H1 (cell line): ENCODE measurements around the gene ZNF143. TPM values are rescaled to one million over a fixed set of nuclear protein-coding genes. Genes with fewer than 3 reads are reported as not detected.

Source experiments
- CTCF ChIA-PET: fragments of 300-600 bp; sonication (Branson Sonifier 250); formaldehyde crosslinking; loops from one replicate; lab custom pipeline; 2021; ENCODE audit not compliant: partially characterized antibody; lab: Charles Lee
- POLR2A ChIA-PET: fragments of 300-600 bp; sonication (Branson Sonifier 250); formaldehyde crosslinking; loops from one replicate; lab custom pipeline; 2021; ENCODE audit warnings: inconsistent platforms; ENCODE audit not compliant: partially characterized antibody; lab: Charles Lee
- DNase-seq, 2 experiments: peaks; one replicate each; pipeline versions ENCODE4 v3.0.0 to v3.0.0-alpha.2; 2010 to 2022; ENCODE audit warnings: low spot score in 2 of 2, low read depth in 1 of 2, mixed read lengths in 1 of 2
- FAIRE-seq: peaks from 2 replicates; lab custom pipeline; 2011; peaks lifted over from hg19 to GRCh38; lab: Jason Lieb, UNC
- H2AFZ ChIP-seq: 2 replicates; pipeline ENCODE4 v1.8.1; 2012; ENCODE audit warnings: low read length, inconsistent platforms
- H2AK5ac ChIP-seq: 2 replicates; pipeline ENCODE4 v1.6.1; 2013; ENCODE audit warnings: low read depth, low read length
- H2BK120ac ChIP-seq: replicated peaks from 2 replicates; pipeline ENCODE3; 2013; ENCODE audit warnings: low read depth, low read length, inconsistent platforms
- H2BK12ac ChIP-seq: 2 replicates; pipeline ENCODE4 v1.6.1; 2013; ENCODE audit warnings: low read depth, low read length
- H2BK15ac ChIP-seq: 2 replicates; pipeline ENCODE4 v1.6.1; 2013; ENCODE audit warnings: low read length
- H2BK20ac ChIP-seq: 2 replicates; pipeline ENCODE4 v1.6.1; 2013; ENCODE audit warnings: low read length
- H2BK5ac ChIP-seq: 2 replicates; pipeline ENCODE4 v1.6.1; 2013; ENCODE audit warnings: low read depth, low read length
- H3K14ac ChIP-seq: 2 replicates; pipeline ENCODE4 v1.6.1; 2013; ENCODE audit warnings: inconsistent platforms; ENCODE audit not compliant: insufficient read length
- H3K18ac ChIP-seq: 2 replicates; pipeline ENCODE4 v1.6.1; 2013; ENCODE audit warnings: low read length; ENCODE audit errors: extremely low read depth
- H3K23ac ChIP-seq: 2 replicates; pipeline ENCODE4 v1.6.1; 2013; ENCODE audit warnings: inconsistent platforms; ENCODE audit not compliant: insufficient read length
- H3K23me2 ChIP-seq: 2 replicates; pipeline ENCODE4 v1.6.1; 2013; ENCODE audit warnings: low read depth, low read length
- H3K27ac ChIP-seq: 2 replicates; pipeline ENCODE4 v1.6.1; 2011; ENCODE audit warnings: low read depth, low read length, inconsistent platforms
- H3K27me3 ChIP-seq, 4 experiments: replicated peaks in 1 of 4; 1 replicate in 1 of 4; 2 replicates in 3 of 4; pipeline versions ENCODE4 v1.6.1 to v1.8.1; 2011 to 2013; ENCODE audit warnings: low read length in 3 of 4, mild to moderate bottlenecking in 3 of 4, inconsistent platforms in 2 of 4, mixed read lengths in 2 of 4, moderate library complexity in 1 of 4; ENCODE audit not compliant: control insufficient read depth in 3 of 4, insufficient read depth in 3 of 4; ENCODE audit errors: extremely low read depth in 1 of 4
- H3K36me3 ChIP-seq, 4 experiments: 2 replicates each; pipeline versions ENCODE4 v1.6.1 to v1.8.1; 2011 to 2013; ENCODE audit warnings: mild to moderate bottlenecking in 4 of 4, low read length in 3 of 4, moderate library complexity in 2 of 4, control low read depth in 1 of 4, inconsistent platforms in 1 of 4; ENCODE audit not compliant: insufficient read depth in 4 of 4, control insufficient read depth in 2 of 4
- H3K4ac ChIP-seq: replicated peaks from 2 replicates; pipeline ENCODE3; 2013; ENCODE audit warnings: low read length, low read depth, mixed read lengths, inconsistent platforms; ENCODE audit not compliant: insufficient read length
- H3K4me1 ChIP-seq, 4 experiments: replicated peaks in 1 of 4; 1 replicate in 1 of 4; 2 replicates in 3 of 4; pipeline versions ENCODE4 v1.6.1 to v1.8.1; 2011 to 2013; ENCODE audit warnings: low read length in 3 of 4, inconsistent platforms in 2 of 4, mixed read lengths in 1 of 4; ENCODE audit not compliant: insufficient read depth in 4 of 4, control insufficient read depth in 3 of 4
- H3K4me2 ChIP-seq, 2 experiments: 2 replicates each; pipeline versions ENCODE4 v1.6.1 to v1.8.1; 2011 to 2013; ENCODE audit warnings: low read depth in 2 of 2, low read length in 2 of 2, control low read depth in 1 of 2, inconsistent platforms in 1 of 2, mild to moderate bottlenecking in 1 of 2; ENCODE audit not compliant: insufficient read depth in 1 of 2
- H3K4me3 ChIP-seq, 4 experiments: fragments of 200-600, 300-600 bp in 1 of 4; sonication (generic), shearing (Covaris generic), sonication (Bioruptor Twin) in 1 of 4; 2 replicates each; pipeline versions ENCODE4 v1.5.1 to v1.8.1; 2011 to 2016; ENCODE audit warnings: low read length in 4 of 4, low read depth in 3 of 4, control low read depth in 2 of 4, inconsistent platforms in 2 of 4, mild to moderate bottlenecking in 2 of 4, mixed read lengths in 1 of 4, moderate library complexity in 1 of 4; ENCODE audit not compliant: insufficient read depth in 2 of 4; ENCODE audit errors: extremely low read depth in 1 of 4
- H3K56ac ChIP-seq: replicated peaks from 2 replicates; pipeline ENCODE3; 2013; ENCODE audit warnings: low read depth, mild to moderate bottlenecking, mixed read lengths, low read length, inconsistent platforms; ENCODE audit not compliant: insufficient read length
- H3K79me1 ChIP-seq: 2 replicates; pipeline ENCODE4 v1.6.1; 2013; ENCODE audit warnings: low read depth, low read length, control low read depth
- H3K79me2 ChIP-seq, 2 experiments: 2 replicates each; pipeline versions ENCODE4 v1.6.1 to v1.8.1; 2012 to 2013; ENCODE audit warnings: low read length in 2 of 2, mild to moderate bottlenecking in 2 of 2, inconsistent platforms in 1 of 2; ENCODE audit not compliant: insufficient read depth in 2 of 2, control insufficient read depth in 1 of 2
- H3K9ac ChIP-seq, 4 experiments: replicated peaks in 1 of 4; 1 replicate in 1 of 4; 2 replicates in 3 of 4; pipeline versions ENCODE4 v1.6.1 to v1.8.1; 2011 to 2013; ENCODE audit warnings: low read depth in 3 of 4, low read length in 3 of 4, control low read depth in 2 of 4, mild to moderate bottlenecking in 2 of 4, moderate library complexity in 2 of 4, inconsistent platforms in 1 of 4; ENCODE audit errors: extremely low read depth in 1 of 4
- H3K9me3 ChIP-seq, 2 experiments: 2 replicates each; pipeline versions ENCODE4 v1.6.1 to v1.8.1; 2012 to 2013; ENCODE audit warnings: mild to moderate bottlenecking in 2 of 2, moderate library complexity in 2 of 2, control low read depth in 1 of 2, inconsistent platforms in 1 of 2, low read depth in 1 of 2, low read length in 1 of 2, mixed read lengths in 1 of 2; ENCODE audit not compliant: insufficient read depth in 2 of 2
- H4K20me1 ChIP-seq, 2 experiments: replicated peaks in 1 of 2; 2 replicates each; pipeline versions ENCODE3 to v1.8.1; 2011 to 2013; ENCODE audit warnings: inconsistent platforms in 2 of 2, low read length in 2 of 2, mild to moderate bottlenecking in 1 of 2; ENCODE audit not compliant: insufficient read depth in 2 of 2, control insufficient read depth in 1 of 2
- H4K5ac ChIP-seq: 2 replicates; pipeline ENCODE4 v1.6.1; 2013; ENCODE audit warnings: low read length, low read depth, mixed read lengths, inconsistent platforms; ENCODE audit not compliant: insufficient read length
- H4K8ac ChIP-seq: 2 replicates; pipeline ENCODE4 v1.8.0; 2013; ENCODE audit warnings: mild to moderate bottlenecking, moderate library complexity, low read length, inconsistent platforms; ENCODE audit not compliant: insufficient read depth; ENCODE audit errors: extremely low read depth
- H4K91ac ChIP-seq: replicated peaks from 2 replicates; pipeline ENCODE3; 2013; ENCODE audit warnings: low read length, mixed read lengths, inconsistent platforms; ENCODE audit not compliant: insufficient read length
- BCL11A ChIP-seq, 2 experiments: IDR thresholded peaks; one replicate each; pipeline ENCODE4 v1.6.1; 2011; ENCODE audit warnings: low read depth in 2 of 2, low read length in 2 of 2, mild to moderate bottlenecking in 2 of 2
- EGR1 ChIP-seq: IDR thresholded peaks from 2 replicates; pipeline ENCODE4 v1.6.1; 2011; ENCODE audit warnings: low read depth, low read length, borderline replicate concordance
- GABPA ChIP-seq: IDR thresholded peaks from 2 replicates; pipeline ENCODE4 v1.6.1; 2011; ENCODE audit warnings: mild to moderate bottlenecking, low read length, moderate library complexity, borderline replicate concordance; ENCODE audit not compliant: insufficient read depth
- KDM1A ChIP-seq: fragments of 200-600, 300-600 bp; sonication (generic); IDR thresholded peaks from 2 replicates; pipeline ENCODE4 v1.7.1; 2016; ENCODE audit warnings: mild to moderate bottlenecking, low read length, borderline replicate concordance
- KDM4A ChIP-seq: IDR thresholded peaks from one replicate; pipeline ENCODE4 v1.7.1; 2012; ENCODE audit warnings: low read depth, mild to moderate bottlenecking, moderate library complexity, low read length, inconsistent platforms; ENCODE audit not compliant: severe bottlenecking
- MAFK ChIP-seq: IDR thresholded peaks from 2 replicates; pipeline ENCODE4 v1.6.1; 2012; ENCODE audit warnings: low read depth, mild to moderate bottlenecking, improper control_type of control experiment, low read length
- RAD21 ChIP-seq, 2 experiments: IDR thresholded peaks in 1 of 2; conservative IDR thresholded peaks in 1 of 2; 2 replicates each; pipeline ENCODE4 v1.6.1; 2011; ENCODE audit warnings: low read depth in 2 of 2, low read length in 2 of 2, improper control_type of control experiment in 1 of 2, inconsistent platforms in 1 of 2, mild to moderate bottlenecking in 1 of 2, moderate library complexity in 1 of 2
- RFX5 ChIP-seq: IDR thresholded peaks from 2 replicates; pipeline ENCODE4 v1.6.1; 2011; ENCODE audit warnings: low read depth, low read length, improper control_type of control experiment, borderline replicate concordance
- SAP30 ChIP-seq: fragments of 300-600 bp; sonication (generic); IDR thresholded peaks from 2 replicates; pipeline ENCODE4 v1.7.1; 2012; ENCODE audit warnings: low read length, moderate library complexity, mild to moderate bottlenecking, inconsistent platforms; ENCODE audit not compliant: insufficient read depth, insufficient replicate concordance
- SIRT6 ChIP-seq: IDR thresholded peaks from one replicate; pipeline ENCODE4 v1.7.1; 2012; ENCODE audit warnings: low read length, inconsistent platforms
- TBP ChIP-seq: IDR thresholded peaks from 2 replicates; pipeline ENCODE4 v1.6.1; 2011; ENCODE audit warnings: low read depth, low read length, improper control_type of control experiment
- WGBS, 2 experiments: shearing (Covaris generic) in 1 of 2; methylation state at CpG; one replicate each; pipeline versions ENCODE4 v1.1.6 to v1.1.7; 2013 to 2015; ENCODE audit warnings: low lambda C conversion rate in 2 of 2, mixed read lengths in 2 of 2, inconsistent platforms in 1 of 2, low coverage in 1 of 2, missing lambda C conversion rate in 1 of 2; ENCODE audit not compliant: insufficient replicate concordance in 2 of 2, insufficient coverage in 1 of 2, insufficient read length in 1 of 2; ENCODE audit errors: extremely low coverage in 1 of 2, missing lambda C conversion rate in 1 of 2; 5-methylcytosine and 5-hydroxymethylcytosine counted together
- polyA plus RNA-seq, 7 experiments: library from polyadenylated mRNA; depleted of rRNA in 3 of 7; stranded (reverse) in 5 of 7; unstranded in 2 of 7; fragments of >200 nt in 5 of 7; fragments of 200-250 nt in 2 of 7; gene quantifications; 1 replicate in 5 of 7; 2 replicates in 1 of 7; 4 replicates in 1 of 7; pipeline versions ENCODE4 v1.2.1 to v1.2.3, GENCODE V29; 2011 to 2013; ENCODE audit warnings: missing spikeins in 2 of 7, mixed read lengths in 2 of 7
- total RNA-seq: library from RNA; stranded (reverse); fragmentation: NEBNext Ultra II Directional; extraction: Animal tissue kit (Norgen Biotek cat#: 25700); gene quantifications from 2 replicates; pipeline ENCODE4 v1.2.1, GENCODE V29; 2021

Gene ZNF143
- total and polyA plus RNA-seq, 2 of the 8 experiments (the other 6 are each of a cell fraction or from before 2014, with no cell fraction given): 43.0 to 69.2 TPM

DNA sequence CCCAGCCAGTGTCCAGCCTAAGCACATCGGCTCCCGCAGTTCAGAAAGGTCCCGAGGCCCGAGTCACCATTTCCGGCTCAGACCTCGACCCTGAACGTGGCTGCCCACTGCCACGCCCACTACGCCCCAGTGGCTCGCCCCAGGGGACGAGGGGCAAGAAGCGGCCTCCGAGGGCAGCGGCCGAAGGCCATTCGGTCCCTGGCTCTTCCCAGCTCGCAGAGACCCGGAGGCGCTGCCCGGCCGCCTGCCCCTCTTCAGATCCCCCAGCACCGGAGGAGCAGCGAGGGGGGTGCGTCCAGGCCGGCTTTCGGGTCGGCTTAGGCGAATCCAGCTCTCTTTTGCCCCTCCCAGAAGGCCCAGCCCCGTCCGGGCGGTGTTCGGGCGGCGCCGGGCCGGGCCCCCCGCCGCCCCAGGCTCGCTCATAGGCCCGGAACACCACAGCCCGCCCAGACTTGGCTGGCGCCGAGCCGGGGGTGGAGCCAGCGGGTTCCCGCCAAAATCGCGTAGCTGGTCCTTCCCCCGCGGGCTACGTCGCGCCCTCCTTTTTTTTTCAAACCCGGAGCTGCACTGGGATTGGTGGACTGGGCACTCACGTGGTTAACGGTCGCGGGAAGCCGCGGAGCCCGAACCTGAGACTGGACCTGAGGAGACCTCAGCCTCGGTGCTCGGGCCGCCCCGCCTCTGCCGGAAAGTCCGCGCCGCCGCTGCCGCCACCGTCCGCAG is 112.4 kb downstream of the ZNF143 start, which contains the start of gene WEE1:
TSS of gene WEE1 (plus strand) at position 619 of the 723 bp plus-strand sequence. CDS start 264 bp downstream, outside the sequence.
- DNase-seq (peak; percentile 97 to 99), FAIRE-seq (no peak)
- peak within 1 kb of the TSS; percentile 92 for H3K27ac ChIP-seq
- TF ChIP-seq TBP: peak; percentile 60; the same call in 1 of the 2 replicates
- TF ChIP-seq SAP30: no peak
- TF ChIP-seq BCL11A (IDR thresholded peaks at IDR 0.05; ENCODE audit: low read depth in 2 of 2, low read length in 2 of 2): no peak
- no peak for TF ChIP-seq GABPA
- no peak for TF ChIP-seq RFX5
- no peak for TF ChIP-seq MAFK
- no peak for TF ChIP-seq RAD21 (IDR thresholded peaks at IDR 0.05 in 1 of 2, conservative IDR thresholded peaks at IDR 0.05 in 1 of 2; ENCODE audit: low read depth in 2 of 2, low read length in 2 of 2)
- no peak for TF ChIP-seq EGR1
- peak; percentile 79 for TF ChIP-seq KDM4A
- no peak for TF ChIP-seq SIRT6
- no peak for TF ChIP-seq KDM1A

More for the DNA sequence above, 112.4 kb downstream of the ZNF143 start, which contains the start of gene WEE1:
- Histone ChIP-seq H2BK15ac (no peak within 1 kb of the TSS), H3K9me3 (no peaks in the 10 kb centered on the region), H3K56ac (peak within 1 kb of the TSS; percentile 65), H4K20me1 (peaks cover 10 to 12% of the 10 kb centered on the region in 2 experiments), H3K79me1 (no peaks in the 10 kb centered on the region), H4K5ac (peak within 1 kb of the TSS; percentile 93), H3K4me3 (peak within 1 kb of the TSS; percentile 80 to 93 (median 84)), H3K23me2 (peaks cover 6% of the 10 kb centered on the region), H3K4ac (peak within 1 kb of the TSS; percentile 28), H4K91ac (peak within 1 kb of the TSS; percentile 87), H2AFZ (no peak within 1 kb of the TSS), H3K4me2 (peak within 1 kb of the TSS; percentile 88 to 96), H3K23ac (no peak within 1 kb of the TSS), H2BK20ac (no peak within 1 kb of the TSS), H2BK12ac (no peak within 1 kb of the TSS; the same call in 1 of the 2 replicates), H2BK5ac (peak within 1 kb of the TSS; percentile 91), H3K4me1 (peaks cover 5 to 14% (median 11%) of the 10 kb centered on the region in 4 experiments), H4K8ac (peak within 1 kb of the TSS; percentile 95), H3K14ac (no peak within 1 kb of the TSS), H3K18ac (peak within 1 kb of the TSS; percentile 64), H3K36me3 (peaks cover 6 to 27% (median 19%) of the 10 kb centered on the region in 4 experiments), H2BK120ac (no peak within 1 kb of the TSS), H3K27me3 (no peaks in the 10 kb centered on the region), H3K79me2 (peaks cover 28 to 45% of the 10 kb centered on the region in 2 experiments), H3K9ac (peak within 1 kb of the TSS; percentile 86 to 98 (median 92)), H2AK5ac (no peak within 1 kb of the TSS)
- POLR2A ChIA-PET: interaction anchor here (0.7 to 4.2 kb wide), 27 partner anchors 10 to 779 kb away, joined by 3 to 30 read pairs (median 4); partner anchors contain the start of gene ZNF143
- WGBS, 2 experiments: 1% methylated on average over 63 of the region's 73 CpGs; no CpG with 5 or more reads in 1 of the 2 experiments
- CTCF ChIA-PET: interaction anchor here (0.7 to 2.0 kb wide), 6 partner anchors 38 to 175 kb away, joined by 3 to 11 read pairs (median 4); no protein-coding TSS in a partner anchor
